Renal cortex interstitium (tissue), 11 donors: Measurements from ENCODE around the gene RNPEPL1. TPM values are rescaled to one million over a fixed set of nuclear protein-coding genes. Genes with fewer than 3 reads are reported as not detected.
A peak's percentile ranks its signal among the peaks of the same experiment; 100 is the strongest.
"Not testable (repeated sequence)": the region's sequence is repeated elsewhere in the genome, so short reads cannot be mapped to it uniquely, and the experiment has no call there.

Source experiments
- DNase-seq, 11 donors: peaks; one replicate each; pipeline ENCODE4 v3.0.0-alpha.2; 2013; ENCODE audit warnings: low read depth in 9 of 11, low spot score in 4 of 11; ENCODE audit errors: extremely low read depth in 1 of 11
- polyA plus RNA-seq, 3 donors: library from polyadenylated mRNA; unstranded; fragments of 120-200 nt; gene quantifications; one replicate each; pipeline ENCODE4 v1.2.1, GENCODE V29; 2013; ENCODE audit not compliant: insufficient read length in 3 of 3

The RNPEPL1 gene
- polyA plus RNA-seq, 3 donors, result 24.1 to 34.2 (median 31.1) TPM

DNA sequence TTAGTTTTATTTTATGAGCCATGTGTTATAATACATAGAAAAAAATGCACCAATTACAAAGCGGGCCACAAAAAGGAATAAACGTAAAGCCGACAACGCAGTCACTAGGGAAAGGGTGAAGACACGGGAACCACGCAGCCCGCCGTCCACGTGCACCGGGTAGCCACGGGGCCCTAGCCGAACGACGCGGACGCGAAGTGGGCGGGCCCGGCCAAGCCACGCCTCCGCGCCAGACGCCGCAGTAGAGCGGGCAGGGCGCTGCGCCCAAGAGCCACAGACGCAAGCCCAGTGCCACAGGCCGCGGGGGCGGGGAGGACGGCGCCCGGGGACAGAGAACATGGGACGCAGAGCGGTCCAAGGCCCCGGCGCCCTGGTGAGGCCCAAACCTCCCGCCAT is 8.2 kb upstream of the RNPEPL1 start, which contains the start of gene DUSP28:
Gene DUSP28 (plus strand): TSS at position 274 of the 396 bp plus-strand sequence. CDS start 328 bp downstream, outside the sequence.
- DNase-seq, result peak in 6 of 11 donors; percentile 67 to 79 (median 73)

DNA sequence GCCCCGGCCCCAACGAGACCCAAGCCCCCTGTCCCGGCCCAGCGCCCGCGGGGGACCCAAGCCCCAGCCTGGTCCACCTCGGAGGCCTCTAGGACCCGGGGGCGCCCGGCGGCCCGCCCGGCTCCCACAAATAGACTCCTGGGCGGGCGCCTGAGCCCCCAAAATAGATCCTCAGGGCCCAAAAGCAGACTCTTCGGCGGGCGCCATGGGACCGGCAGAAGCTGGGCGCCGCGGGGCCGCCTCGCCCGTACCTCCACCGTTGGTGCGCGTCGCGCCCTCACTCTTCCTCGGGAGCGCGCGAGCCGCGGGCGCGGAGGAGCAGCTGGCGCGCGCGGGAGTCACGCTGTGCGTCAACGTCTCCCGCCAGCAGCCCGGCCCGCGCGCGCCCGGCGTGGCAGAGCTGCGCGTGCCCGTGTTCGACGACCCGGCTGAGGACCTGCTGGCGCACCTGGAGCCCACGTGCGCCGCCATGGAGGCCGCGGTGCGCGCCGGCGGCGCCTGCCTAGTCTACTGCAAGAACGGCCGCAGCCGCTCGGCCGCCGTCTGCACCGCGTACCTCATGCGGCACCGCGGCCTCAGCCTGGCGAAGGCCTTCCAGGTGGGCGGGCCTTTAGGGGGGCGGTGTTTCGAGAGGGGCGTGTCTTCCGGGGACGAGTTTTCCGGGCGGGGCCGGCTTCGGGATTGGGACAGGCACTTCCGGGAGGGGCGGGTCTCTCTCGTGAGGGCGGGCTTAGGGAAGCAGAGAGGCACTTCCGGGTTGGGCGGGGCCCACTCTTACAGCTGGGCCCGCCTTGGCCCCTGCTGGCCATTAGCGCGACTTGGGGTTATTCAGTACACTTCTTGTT is 7.6 kb upstream of the RNPEPL1 start:
- peak; percentile 91 to 99 (median 96) for DNase-seq

DNA sequence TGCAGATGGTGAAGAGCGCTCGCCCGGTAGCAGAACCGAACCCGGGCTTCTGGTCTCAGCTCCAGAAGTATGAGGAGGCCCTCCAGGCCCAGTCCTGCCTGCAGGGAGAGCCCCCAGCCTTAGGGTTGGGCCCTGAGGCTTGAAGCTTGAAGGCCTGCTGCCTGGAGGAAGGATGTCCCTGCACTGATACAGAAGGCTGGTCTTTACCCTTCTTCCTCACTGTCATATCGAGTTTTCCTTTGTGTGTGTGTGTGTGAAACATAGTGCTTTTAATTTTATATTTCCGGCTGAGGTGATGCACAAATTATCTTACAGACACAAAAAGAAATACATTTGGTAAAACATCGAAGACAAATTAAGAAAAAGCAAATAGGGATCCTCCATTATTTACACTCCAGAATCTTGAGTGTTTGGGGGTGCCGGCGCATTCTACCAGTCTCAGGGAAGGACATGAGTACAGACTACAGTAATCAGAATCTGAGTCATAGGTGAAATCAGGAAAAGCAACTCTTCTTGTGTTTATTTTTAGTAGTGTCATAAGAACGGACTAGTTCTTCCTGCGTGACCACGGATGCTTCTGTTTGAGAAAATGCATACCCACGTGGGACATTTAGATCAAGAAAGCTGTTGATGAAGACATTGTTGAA is 6.8 kb upstream of the RNPEPL1 start:
- DNase-seq, result no peak

DNA sequence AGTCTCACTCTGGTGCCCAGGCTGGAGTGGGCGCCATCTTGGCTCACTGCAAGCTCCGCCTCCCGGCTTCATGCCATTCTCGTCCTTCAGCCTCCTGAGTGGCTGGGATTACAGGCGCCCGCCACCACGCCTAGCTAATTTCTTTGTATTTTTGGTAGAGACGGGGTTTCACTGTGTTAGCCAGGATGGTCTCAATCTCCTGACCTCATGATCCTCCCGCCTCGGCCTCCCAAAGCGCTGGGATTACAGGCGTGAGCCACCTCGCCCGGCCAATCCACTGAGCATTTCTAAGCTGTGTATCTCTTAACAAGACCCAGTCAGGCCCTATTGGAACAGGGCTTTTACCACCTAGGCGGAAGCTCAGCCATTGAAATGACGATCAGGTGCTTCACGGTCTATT is 5.1 kb upstream of the RNPEPL1 start:
- DNase-seq, result not testable (repeated sequence)

DNA sequence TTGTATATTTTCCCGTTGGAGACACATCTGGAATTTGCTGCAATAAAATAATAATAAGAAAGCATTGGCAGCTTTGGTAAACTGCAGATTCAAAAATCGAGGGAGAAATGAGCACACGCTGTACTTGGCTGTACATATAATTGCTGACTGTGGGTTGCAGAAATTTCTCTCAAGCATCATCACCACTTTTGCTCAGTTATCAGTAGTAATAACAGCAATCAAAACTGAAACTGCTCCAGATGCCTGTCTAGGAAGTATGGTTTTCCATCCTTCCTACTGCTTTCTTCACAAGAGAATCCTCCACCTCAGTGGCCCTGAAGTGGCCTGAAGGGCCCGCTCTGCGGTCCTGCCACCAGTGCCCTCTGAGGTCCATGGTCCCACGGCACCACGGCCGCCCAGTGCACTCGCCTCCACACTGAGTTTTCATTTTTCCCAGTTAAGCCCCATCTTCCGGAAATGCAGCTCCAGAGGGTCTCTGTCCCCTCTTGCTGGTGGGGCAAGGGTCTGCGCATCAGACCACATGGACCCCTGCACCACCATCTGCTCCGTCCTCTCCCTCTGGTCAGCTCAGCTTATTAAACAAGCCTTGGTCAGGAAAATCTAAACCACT is 4.2 kb upstream of the RNPEPL1 start:
- no peak for DNase-seq

DNA sequence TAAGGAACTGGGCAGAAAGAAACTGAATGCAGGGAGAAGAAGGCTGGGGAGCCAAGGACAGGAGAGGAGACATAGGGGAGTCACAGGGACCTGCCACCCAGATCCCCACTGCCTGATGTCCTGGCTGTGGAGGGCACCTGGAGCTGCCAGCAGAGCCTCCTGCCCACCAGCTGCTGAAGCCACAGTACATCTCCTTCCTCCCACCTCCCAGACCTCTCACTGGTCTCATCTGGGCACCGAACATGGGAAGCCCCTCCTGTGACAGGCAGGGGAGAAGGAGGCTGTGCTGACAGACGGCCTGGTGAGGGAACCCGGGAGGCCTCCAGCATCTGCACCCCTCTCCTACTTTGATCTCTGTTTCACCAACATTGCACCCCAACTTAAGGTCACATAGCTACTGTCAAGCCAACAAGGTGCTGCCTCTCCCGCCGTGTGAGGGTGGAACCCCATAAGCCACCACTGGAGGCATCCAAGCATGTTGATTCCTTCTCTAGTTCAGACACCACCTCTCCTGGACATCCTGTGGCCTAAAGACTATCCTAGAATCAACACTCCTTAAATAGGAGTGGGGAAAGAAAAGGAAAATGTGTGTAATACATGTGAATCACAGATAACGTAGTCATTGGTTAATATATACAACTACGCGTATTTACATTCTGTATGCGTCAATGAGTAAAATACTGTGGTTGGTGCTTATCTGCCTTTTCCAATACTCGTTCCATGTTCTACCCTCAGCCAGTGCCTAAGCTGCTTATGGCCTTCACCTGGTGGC is 3.5 kb upstream of the RNPEPL1 start:
- no peak for DNase-seq

DNA sequence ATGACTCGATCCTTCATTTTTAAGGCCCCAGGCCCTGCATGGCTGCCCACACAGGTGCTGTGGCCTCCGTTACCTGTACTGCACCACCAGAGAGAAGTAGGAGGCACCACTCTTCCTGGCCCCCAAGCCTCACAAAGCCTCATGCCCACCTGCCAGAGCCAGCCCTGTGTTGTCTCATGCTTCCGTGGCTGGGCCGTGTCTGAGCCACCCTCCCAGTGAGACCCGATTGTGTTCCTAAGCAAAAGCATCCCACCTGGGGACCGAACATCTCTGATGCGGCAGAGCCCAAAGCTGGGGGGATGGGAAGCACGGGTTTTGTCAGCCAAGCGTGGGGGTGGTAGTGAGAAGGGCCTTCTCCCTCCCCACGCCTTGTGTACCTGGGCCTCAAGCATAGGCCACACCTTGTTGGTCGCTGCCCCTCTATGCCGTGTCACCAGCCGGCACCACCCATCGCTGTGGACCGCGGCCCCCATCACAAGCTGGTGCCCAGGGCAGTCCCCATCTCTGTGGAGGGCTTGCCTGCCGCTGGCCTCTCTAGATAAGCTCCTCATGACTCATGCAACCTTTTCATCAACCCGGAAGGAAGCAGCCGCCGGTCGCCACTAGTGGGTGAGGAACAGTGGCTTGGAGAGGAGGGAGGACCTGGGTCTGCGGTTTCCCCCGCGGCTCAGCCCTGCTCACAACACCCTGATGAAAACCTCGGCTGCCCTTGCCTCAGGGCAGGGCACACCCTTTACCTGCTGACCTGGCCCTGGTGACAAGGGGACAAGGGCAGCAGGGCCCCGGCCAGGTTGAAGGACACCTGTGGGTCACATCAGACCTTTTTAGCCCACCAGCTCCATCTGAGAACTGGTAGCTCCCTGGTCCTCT is 2.7 kb upstream of the RNPEPL1 start:
- no peak for DNase-seq

DNA sequence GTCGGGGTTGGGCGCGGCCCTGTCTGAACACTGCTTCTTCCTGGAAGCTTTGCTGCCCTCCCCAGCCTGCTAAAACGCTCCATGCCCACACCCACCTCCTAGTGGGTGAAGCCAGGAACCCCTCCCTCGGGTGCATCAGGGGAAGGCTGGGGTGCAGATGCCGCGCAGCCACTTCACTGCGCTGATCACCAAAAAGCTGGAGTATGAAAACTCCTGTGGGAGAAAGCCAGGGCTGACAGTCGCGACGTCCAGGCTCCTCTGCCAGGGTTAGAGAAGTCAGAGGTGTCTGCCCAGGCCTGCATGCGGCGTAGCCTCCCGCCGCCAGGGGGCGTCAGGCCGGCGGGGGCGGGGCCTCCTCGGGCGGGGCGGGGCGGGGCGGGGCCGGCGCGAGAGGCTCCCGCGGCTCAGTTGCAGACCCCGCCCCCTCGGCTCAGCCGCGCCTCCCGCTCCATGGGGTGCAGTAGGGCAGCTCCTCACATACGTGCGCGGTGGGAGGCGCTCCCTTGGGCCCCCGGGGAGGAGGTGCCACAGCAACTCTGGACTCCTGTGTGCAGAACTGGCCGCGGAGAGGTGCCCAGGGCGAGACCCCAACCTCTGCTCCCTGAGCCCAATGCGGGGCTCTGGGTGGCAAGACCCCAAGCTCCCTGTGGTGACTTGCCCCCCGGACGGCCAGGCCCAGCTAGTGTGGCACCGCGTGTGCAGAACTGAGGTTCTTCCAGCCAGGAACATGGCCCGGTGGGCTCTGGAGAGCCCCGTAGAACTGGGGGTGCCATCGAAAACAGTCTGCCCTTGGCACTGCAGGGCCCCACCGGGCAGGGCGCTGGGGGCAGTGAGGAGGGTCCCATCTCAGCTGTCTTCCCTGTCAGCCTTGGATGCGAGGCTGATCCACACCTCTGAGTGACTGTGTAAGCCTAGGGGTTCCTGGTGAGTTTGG is 1.8 kb upstream of the RNPEPL1 start:
- peak in 5 of 11 donors; percentile 43 to 75 (median 68) for DNase-seq

DNA sequence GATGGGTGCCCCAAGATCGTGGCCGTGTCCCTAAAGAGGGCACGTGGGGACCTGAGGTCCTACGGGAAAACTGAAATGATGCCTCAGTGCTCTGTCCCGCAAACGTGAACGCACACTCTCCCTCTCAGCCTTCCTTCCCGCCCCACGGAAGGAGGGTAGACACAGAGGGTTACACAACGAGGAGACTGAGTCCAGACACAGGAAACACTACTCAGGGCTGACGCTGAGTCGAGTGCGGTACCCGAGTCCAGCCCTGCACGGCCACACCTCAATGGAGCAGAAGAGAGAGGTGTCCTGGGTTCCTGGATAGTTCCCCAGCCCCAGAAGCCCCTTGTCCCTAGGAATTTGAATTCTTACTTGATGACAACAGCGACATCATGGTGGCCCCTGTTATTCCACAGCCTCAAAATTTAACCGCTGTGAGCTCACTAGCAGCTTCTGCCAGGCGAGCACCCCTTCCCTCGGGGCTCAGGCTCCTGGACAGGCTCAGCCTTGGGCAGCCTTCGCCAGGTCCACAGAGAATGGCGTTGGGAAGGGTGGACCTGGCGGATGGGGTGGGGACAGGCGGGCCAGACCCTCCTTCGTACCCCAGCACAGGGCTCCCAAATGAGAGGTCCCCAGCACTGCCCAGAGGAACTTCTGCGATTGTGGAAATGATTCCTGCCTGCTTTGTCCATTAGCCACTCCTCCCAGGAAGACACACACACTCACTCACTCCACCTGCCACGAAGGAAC is 980 bp upstream of the RNPEPL1 start:
- no peak for DNase-seq

DNA sequence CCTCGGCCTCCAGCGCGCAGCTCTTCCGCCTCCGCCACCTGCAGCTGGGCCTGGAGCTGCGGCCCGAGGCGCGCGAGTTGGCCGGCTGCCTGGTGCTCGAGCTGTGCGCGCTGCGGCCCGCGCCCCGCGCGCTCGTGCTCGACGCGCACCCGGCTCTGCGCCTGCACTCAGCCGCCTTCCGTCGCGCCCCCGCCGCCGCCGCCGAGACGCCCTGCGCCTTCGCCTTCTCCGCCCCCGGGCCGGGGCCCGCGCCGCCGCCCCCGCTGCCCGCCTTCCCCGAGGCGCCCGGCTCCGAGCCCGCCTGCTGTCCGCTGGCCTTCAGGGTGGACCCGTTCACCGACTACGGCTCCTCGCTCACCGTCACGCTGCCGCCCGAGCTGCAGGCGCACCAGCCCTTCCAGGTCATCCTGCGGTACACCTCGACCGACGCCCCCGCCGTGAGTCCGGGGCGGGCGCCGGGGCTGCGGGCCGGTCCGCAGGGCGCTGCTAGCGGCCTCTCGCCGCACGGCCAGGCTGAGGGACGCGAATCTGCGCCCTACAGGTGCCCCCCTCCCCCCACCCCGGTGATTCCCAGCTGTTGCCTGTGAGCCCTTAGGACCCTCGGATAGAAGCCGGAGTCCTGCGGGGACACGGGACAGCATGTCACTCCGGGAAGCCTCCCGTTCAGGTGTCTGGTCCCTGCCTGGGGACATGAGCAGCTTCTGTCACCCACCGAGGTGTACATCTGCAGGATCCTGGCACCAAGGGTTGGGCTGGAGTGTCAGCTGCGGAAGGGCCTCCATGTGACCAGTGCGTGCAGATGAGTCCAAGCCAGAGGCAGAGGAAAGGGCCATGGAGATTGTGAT is 616 bp downstream of the RNPEPL1 start:
- DNase-seq, result peak in 1 of 11 donors; percentile 63

DNA sequence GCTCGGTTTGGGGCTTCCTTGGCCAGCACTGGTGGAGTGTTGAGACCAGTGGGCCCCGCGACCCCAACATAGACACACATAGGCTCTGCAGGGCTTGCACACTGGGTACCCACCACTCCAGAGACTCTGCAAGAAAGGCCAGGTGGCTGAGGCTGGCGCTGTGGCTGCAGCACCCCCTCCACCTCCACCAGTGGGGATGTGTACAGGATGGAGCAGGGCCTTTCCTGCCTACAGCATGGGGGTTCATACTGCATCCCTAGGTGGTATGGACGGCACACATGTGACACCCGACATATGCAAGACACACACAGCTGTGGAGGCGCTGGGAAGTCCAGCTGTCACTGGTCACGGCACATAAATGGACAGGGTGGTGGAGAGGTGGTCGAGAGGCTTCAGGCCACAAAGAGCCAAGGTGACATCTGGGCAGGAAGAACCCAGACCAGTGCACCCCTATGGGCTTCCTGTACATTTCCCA is 1.3 kb downstream of the RNPEPL1 start:
- DNase-seq, result no peak

DNA sequence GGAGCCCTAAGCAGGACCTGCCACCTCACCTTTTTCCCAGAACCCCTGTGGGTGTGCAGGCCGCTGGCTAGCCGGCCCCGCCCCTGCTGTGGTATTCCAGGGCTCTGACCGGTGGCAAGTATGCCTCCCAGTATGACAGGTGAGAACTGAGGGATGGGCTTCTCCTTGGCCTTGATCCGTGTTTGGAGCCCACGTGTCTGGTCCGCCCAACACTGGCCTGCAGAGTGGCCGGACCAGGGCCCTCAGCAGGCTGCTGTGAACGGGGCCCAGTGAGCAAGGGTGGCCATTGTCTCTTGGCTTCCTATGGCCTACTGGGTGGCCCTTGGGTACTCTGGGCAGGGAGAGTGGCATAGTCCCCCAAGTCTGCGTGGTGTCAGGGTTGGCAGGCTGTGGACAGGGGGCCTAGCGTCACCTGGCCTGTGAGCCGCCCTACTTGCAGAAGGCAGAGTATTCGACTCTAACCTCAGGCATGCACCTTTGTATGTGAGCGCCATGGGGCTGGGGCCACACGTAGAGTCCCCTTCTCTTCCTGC is 1.8 kb downstream of the RNPEPL1 start:
- no peak for DNase-seq

DNA sequence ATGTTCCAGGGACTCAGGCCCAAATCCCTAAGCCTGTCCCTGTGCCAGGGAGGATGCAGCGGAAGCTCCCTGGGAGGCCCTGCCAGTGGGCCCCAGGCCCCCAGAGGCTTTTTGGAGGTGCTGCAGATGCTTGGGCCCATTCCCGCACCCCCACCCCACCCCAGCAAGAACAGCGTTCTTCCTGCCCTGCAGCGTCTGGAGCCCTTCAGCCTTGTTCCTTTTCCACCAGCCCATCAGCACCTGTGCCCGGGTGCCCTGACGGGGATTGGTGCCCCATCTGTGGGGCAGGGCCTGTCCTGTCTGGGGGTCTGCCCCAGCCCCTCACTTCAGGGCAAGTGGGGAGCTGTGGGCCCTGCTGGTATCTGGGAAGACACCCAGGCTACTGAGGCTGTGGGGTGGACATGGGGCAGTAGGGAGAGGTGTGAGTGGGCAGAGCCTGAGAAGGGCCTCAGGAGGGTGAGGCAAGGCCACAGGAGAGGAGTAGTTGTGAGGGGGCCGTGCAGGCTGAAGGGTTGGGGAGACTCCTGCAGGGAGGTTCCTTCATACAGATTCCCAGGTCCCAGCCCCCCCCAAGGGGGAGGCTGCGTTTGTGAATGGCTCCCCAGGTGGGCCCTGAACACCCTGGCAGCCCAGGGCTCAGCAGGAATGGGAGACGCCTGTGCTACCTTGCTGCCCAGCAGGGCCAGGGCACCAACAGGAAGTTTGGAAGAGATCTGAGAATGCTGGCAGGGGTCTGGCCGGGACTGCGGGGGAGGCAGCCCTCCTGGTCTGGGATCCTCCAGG is 2.4 kb downstream of the RNPEPL1 start:
- no peak for DNase-seq

DNA sequence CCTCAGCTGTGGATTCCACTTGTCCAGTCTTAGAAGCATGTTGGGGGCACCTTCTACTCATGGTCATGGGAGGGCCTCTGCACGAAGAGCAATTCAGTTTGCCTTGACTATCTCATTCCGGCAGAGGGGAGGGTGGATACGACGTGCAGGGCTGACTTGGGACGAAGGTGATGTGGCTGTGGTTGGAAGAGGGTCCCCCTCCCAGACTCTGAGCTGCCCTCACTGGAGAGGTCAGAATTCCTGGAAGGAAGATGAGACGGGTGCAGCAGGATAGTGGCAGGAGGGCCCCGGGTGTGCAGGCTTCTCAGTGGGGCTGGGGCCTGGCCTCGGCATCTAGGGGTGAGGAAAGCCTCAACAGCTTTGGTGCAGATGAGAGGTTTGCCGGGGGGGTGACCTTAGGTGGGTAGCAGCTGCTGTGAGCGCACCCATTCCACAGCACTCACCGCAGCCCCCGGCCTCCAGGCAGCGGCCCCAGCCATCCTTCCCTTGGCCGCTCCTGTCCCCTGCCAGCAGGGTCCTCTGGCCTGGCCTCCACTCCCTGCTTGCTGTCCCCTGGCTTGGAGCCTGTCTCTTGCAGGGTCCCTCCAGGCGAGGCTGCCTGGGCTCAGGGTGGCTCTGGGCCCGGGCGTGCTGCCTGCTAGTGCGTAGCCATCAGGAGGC is 3.2 kb downstream of the RNPEPL1 start:
- no peak for DNase-seq
